ENCODE results near the gene IFITM10.

Gene IFITM10

GRCh38 chr11:1754376-1755150 lies 4.2 kb upstream of the IFITM10 start:
- no peak overlapping the region for H3K27ac ChIP-seq
- H3K36me3 ChIP-seq: peaks cover 2% of the 10 kb centered on the region
- TF ChIP-seq CTCF (IDR thresholded peaks at IDR 0.05; ENCODE audit: low read depth, low read length): no peak
- peaks cover 15% of the 10 kb centered on the region for H3K27me3 ChIP-seq (ENCODE audit: insufficient read depth, low read depth, severe bottlenecking)
- no peak for DNase-seq
- H3K4me3 ChIP-seq (ENCODE audit: low read depth, low read length): no peak overlapping the region
- H3K9me3 ChIP-seq (ENCODE audit: severe bottlenecking): no peaks in the 10 kb centered on the region

- TF ChIP-seq CTCF (IDR thresholded peaks at IDR 0.05; ENCODE audit: low read depth, low read length): no peak
- DNase-seq: no peak
- peaks cover 20% of the 10 kb centered on the region for H3K27me3 ChIP-seq (ENCODE audit: insufficient read depth, low read depth, severe bottlenecking)
- H3K9me3 ChIP-seq (ENCODE audit: severe bottlenecking): no peaks in the 10 kb centered on the region
- no peak overlapping the region for H3K27ac ChIP-seq
- no peak overlapping the region for H3K4me3 ChIP-seq (ENCODE audit: low read depth, low read length)
- peaks cover 2% of the 10 kb centered on the region for H3K36me3 ChIP-seq
Measured at GRCh38 chr11:1753929-1754305, 3.5 kb upstream of the IFITM10 start.

GRCh38 chr11:1753229-1753928 lies 3.0 kb upstream of the IFITM10 start:
- no peak for DNase-seq
- Histone ChIP-seq H3K36me3 (peaks cover 2% of the 10 kb centered on the region), H3K27me3 (ENCODE audit: insufficient read depth, low read depth, severe bottlenecking) (peaks cover 24% of the 10 kb centered on the region), H3K27ac (no peak overlapping the region), H3K9me3 (ENCODE audit: severe bottlenecking) (no peaks in the 10 kb centered on the region), H3K4me3 (ENCODE audit: low read depth, low read length) (no peak overlapping the region)
- TF ChIP-seq CTCF (IDR thresholded peaks at IDR 0.05; ENCODE audit: low read depth, low read length): no peak

GRCh38 chr11:1752907-1753228 lies 2.5 kb upstream of the IFITM10 start:
- Histone ChIP-seq H3K9me3 (ENCODE audit: severe bottlenecking) (no peaks in the 10 kb centered on the region), H3K27me3 (ENCODE audit: insufficient read depth, low read depth, severe bottlenecking) (peaks cover 30% of the 10 kb centered on the region), H3K4me3 (ENCODE audit: low read depth, low read length) (no peak overlapping the region), H3K36me3 (peaks cover 2% of the 10 kb centered on the region), H3K27ac (no peak overlapping the region)
- no peak for TF ChIP-seq CTCF (IDR thresholded peaks at IDR 0.05; ENCODE audit: low read depth, low read length)
- no peak for DNase-seq

GRCh38 chr11:1751999-1752906 lies 1.9 kb upstream of the IFITM10 start:
- Histone ChIP-seq H3K36me3 (peaks cover 2% of the 10 kb centered on the region), H3K27me3 (ENCODE audit: insufficient read depth, low read depth, severe bottlenecking) (peaks cover 35% of the 10 kb centered on the region), H3K4me3 (ENCODE audit: low read depth, low read length) (no peak overlapping the region), H3K9me3 (ENCODE audit: severe bottlenecking) (no peaks in the 10 kb centered on the region), H3K27ac (no peak overlapping the region)
- TF ChIP-seq CTCF (IDR thresholded peaks at IDR 0.05; ENCODE audit: low read depth, low read length): no peak
- DNase-seq: no peak

Data from WERI-Rb-1 (cell line).